ENCODE measurements around the gene ZNF561. TPM values are rescaled to one million over a fixed set of nuclear protein-coding genes. Genes with fewer than 3 reads are reported as not detected.

The ZNF561 gene
- total RNA-seq: 29.8 and 47.5 TPM in 2 replicates

DNA sequence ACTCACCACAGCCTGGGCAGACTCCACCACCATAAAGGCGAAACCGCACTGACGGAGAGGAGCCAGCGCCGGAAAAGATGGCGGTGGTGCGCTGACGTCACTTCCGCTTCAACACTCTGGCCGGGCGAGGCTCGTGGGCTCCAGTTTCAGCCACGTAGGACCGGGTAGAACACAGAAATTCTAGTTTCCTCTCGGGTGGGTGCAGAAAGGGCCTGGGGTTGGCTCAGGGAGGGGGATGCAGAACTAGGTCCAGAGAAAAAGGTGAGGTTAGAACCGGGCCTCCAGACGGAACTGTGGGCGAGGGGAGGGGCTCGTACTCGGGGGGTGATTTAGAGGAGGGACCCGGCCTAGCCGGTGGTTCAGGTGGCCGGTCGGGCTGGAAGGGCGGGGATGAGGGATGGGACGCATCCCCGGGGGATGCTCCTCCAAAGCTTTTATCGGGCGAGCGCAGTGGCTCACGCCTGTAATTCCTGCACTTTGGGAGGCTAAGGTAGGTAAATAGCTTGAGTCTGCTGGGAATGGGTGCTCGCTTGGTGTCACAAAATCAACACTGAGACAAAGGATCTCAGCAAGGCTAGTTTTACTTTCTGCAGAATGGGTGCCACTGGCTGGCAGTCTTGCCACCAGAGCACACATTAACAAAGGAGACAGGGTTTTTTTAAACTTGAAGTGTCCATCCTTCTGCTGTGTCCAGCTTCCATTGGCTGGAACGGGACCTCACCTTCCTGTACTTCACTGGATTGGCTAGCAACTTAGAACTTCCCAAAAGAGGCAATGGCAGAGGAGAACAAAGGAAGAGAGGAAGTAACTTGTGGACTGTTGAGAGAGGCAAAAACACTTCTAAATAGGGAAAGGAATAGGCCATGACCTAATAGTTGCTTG, at the start of gene ZNF561:
Gene ZNF561 (minus strand): TSS at position 77 of the 882 bp plus-strand sequence. CDS start 1,776 bp downstream, outside the sequence.

DNA sequence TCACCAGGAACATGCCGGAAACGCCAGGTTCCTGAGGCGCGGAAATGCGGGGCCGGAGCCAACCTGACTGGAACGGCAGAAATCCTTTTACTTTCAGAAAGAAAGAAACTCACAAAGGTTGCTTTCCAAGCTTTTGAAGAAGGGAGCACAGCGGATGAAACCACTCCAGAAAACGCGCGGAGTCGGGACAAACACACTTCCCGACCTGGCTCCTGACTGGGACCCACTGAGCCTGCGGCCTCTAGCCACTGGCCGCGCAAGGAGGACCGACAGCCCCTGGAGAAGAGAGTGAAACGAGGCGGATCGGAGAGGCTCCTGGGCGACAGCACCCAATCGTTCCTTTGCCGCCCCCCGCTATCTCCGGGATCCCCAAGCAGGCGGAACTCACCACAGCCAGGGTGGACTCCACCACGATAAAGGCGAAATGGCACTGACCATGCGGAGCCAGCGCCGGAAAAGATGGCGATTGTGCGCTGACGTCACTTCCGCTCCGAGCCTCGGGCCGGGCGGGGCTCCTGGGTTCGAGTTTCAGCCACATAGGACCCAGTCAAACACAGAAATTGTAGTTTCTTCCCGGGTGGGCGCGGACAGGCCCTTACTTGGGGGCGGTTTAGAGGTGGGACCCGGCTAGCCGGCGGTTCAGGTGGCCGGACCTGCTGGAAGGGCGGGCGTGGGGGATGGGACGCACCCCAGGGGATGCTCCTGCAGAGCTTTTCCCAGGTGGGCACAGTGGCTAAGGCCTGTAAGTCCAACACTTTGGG, 36.8 kb downstream of the ZNF561 start, which contains the start of gene ZNF121:
Gene ZNF121 (minus strand): TSS at position 432 of the 761 bp plus-strand sequence. CDS start 16,407 bp downstream, outside the sequence.

Other genes with a start within 250 kb of the ZNF561 start
- 8.4 and 16.1 TPM in 2 replicates for gene ZNF266, start 185.7 kb downstream of the ZNF561 start, total RNA-seq
- gene ZNF560, start 122.6 kb downstream of the ZNF561 start, total RNA-seq: 0.33 and 0.39 TPM in 2 replicates
- gene ZNF426, start 82.6 kb downstream of the ZNF561 start, total RNA-seq: 27.5 and 28.0 TPM in 2 replicates
- gene ZNF121, start 36.7 kb downstream of the ZNF561 start, total RNA-seq: 23.2 and 38.3 TPM in 2 replicates
- gene ZNF562, start 53.9 kb upstream of the ZNF561 start, total RNA-seq: 11.4 and 34.3 TPM in 2 replicates
- 10.6 and 18.5 TPM in 2 replicates for gene ZNF846, start 147.5 kb upstream of the ZNF561 start, total RNA-seq
- 33.9 and 37.7 TPM in 2 replicates for gene FBXL12, start 197.8 kb upstream of the ZNF561 start, total RNA-seq
- gene UBL5, start 206.7 kb upstream of the ZNF561 start, total RNA-seq: 197 and 263 TPM in 2 replicates
- gene PIN1, start 214.1 kb upstream of the ZNF561 start, total RNA-seq: 37.7 and 76.9 TPM in 2 replicates